Ishikawa (cell line): ENCODE results near the gene FOXN1.

Source experiments
- CEBPB ChIP-seq: IDR thresholded peaks from 2 replicates; pipeline ENCODE4 v1.6.1; 2012
- CREB1 ChIP-seq: IDR thresholded peaks from 2 replicates; pipeline ENCODE4 v1.6.1; 2012; ENCODE audit warnings: low read depth
- RAD21 ChIP-seq: IDR thresholded peaks from 2 replicates; pipeline ENCODE4 v1.6.1; 2012; ENCODE audit warnings: low read depth
- YY1 ChIP-seq: IDR thresholded peaks from 2 replicates; pipeline ENCODE4 v1.6.1; 2012; ENCODE audit warnings: low read depth
- ZBTB7A ChIP-seq: IDR thresholded peaks from 2 replicates; pipeline ENCODE4 v1.6.1; 2012; ENCODE audit warnings: low read depth
- TF ChIP-seq, protein P1 (sequence below): IDR thresholded peaks from 2 replicates; pipeline ENCODE4 v1.6.1; 2012; ENCODE audit warnings: low read depth, mild to moderate bottlenecking
- TF ChIP-seq, protein P2 (sequence below): IDR thresholded peaks from 2 replicates; pipeline ENCODE4 v1.6.1; 2012

DNA sequence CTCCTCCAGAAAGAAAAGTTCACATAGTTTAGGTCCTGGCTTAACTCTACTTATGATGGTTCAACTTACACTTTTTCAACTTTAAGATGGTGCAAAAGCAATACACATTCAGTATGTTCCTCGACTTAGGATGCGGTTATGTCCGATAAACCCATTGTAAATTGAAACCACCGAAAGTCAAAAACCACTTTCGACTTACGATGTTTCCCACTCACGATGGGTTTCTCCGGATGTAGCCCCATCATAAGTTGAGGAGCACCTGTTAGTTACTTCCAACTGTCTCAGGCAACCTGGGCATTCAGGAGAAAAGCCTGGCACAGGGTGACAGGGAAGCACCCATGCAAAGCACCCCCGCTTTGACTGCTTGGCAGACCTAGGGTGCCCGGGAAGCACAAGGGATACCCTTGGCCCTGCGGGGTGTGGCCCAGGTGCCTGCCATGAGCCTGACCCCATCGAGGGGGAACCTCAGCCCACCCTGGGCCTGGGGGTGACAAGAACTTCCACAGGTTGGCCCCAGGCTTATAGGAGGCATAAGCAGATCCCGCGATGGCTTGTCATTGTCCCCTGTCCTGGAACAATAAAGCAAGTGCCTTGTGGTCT, 32.2 kb downstream of the FOXN1 start:
- TF ChIP-seq RAD21 (no peak), ZBTB7A (no peak), CREB1 (no peak), YY1 (no peak), CEBPB (no peak)
- TF ChIP-seq, protein P1, sequence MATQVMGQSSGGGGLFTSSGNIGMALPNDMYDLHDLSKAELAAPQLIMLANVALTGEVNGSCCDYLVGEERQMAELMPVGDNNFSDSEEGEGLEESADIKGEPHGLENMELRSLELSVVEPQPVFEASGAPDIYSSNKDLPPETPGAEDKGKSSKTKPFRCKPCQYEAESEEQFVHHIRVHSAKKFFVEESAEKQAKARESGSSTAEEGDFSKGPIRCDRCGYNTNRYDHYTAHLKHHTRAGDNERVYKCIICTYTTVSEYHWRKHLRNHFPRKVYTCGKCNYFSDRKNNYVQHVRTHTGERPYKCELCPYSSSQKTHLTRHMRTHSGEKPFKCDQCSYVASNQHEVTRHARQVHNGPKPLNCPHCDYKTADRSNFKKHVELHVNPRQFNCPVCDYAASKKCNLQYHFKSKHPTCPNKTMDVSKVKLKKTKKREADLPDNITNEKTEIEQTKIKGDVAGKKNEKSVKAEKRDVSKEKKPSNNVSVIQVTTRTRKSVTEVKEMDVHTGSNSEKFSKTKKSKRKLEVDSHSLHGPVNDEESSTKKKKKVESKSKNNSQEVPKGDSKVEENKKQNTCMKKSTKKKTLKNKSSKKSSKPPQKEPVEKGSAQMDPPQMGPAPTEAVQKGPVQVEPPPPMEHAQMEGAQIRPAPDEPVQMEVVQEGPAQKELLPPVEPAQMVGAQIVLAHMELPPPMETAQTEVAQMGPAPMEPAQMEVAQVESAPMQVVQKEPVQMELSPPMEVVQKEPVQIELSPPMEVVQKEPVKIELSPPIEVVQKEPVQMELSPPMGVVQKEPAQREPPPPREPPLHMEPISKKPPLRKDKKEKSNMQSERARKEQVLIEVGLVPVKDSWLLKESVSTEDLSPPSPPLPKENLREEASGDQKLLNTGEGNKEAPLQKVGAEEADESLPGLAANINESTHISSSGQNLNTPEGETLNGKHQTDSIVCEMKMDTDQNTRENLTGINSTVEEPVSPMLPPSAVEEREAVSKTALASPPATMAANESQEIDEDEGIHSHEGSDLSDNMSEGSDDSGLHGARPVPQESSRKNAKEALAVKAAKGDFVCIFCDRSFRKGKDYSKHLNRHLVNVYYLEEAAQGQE, result no peak
- TF ChIP-seq, protein P2, sequence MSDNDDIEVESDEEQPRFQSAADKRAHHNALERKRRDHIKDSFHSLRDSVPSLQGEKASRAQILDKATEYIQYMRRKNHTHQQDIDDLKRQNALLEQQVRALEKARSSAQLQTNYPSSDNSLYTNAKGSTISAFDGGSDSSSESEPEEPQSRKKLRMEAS, result no peak
